GM12878 (cell line): ENCODE measurements around the gene RAB29. TPM values are rescaled to one million over a fixed set of nuclear protein-coding genes. Genes with fewer than 3 reads are reported as not detected.

Experiments used
- ATAC-seq: fragments of 200-7000 bp; cut with Tn5 transposase; 3 replicates; pipeline ENCODE4 v1.9.1; 2020; ENCODE audit warnings: mild to moderate bottlenecking, moderate library complexity
- BruUV-seq: library from RNA; stranded (reverse); fragments of 400-500 nt; replicated peaks from 2 replicates; lab custom pipeline; 2021; lab: Mats Ljungman, UMichigan
- CTCF ChIA-PET: fragments of 300-600 bp; sonication (Branson Sonifier 250); formaldehyde crosslinking; extraction: SDS; loops from one replicate; lab custom pipeline; 2021; ENCODE audit warnings: inconsistent platforms; lab: Yijun Ruan, JAX
- POLR2A ChIA-PET: fragments of 350-600 bp; formaldehyde crosslinking; extraction: SDS; loops from one replicate; lab custom pipeline; 2021; ENCODE audit warnings: inconsistent platforms; lab: Charles Lee
- RAD21 ChIA-PET: fragments of 300-600 bp; sonication (Branson Sonifier 250); formaldehyde crosslinking; loops from one replicate; lab custom pipeline; 2023; ENCODE audit warnings: antibody characterized with exemption; ENCODE audit not compliant: unreplicated experiment; lab: Charles Lee
- SMC1A ChIA-PET: fragments of 300-600 bp; sonication (Branson Sonifier 250); formaldehyde crosslinking; loops from one replicate; lab custom pipeline; 2023; ENCODE audit not compliant: unreplicated experiment, uncharacterized antibody; lab: Charles Lee
- DNase-seq: peaks from one replicate; pipeline ENCODE4 v3.0.0-alpha.2; 2011; ENCODE audit warnings: low read depth, low spot score
- FAIRE-seq: peaks from 3 replicates; lab custom pipeline; 2011; peaks lifted over from hg19 to GRCh38; lab: Jason Lieb, UNC
- H2AFZ ChIP-seq: 2 replicates; pipeline ENCODE4 v1.6.0; 2011; ENCODE audit warnings: low read depth, low read length, control low read depth; ENCODE audit not compliant: control insufficient read depth
- H3K27ac ChIP-seq: 2 replicates; pipeline ENCODE4 v1.5.1; 2011; ENCODE audit warnings: control low read depth; ENCODE audit not compliant: control insufficient read depth, insufficient read depth
- H3K27me3 ChIP-seq, 2 experiments: replicated peaks in 1 of 2; 2 replicates each; pipeline versions ENCODE4 v1.6.0 to v1.6.1; 2011; ENCODE audit warnings: low read length in 1 of 2; ENCODE audit not compliant: control insufficient read depth in 2 of 2, insufficient read depth in 2 of 2
- H3K36me3 ChIP-seq, 2 experiments: 2 replicates each; pipeline ENCODE4 v1.5.1; 2011; ENCODE audit warnings: low read length in 1 of 2; ENCODE audit not compliant: control insufficient read depth in 2 of 2, insufficient read depth in 2 of 2
- H3K4me1 ChIP-seq: 2 replicates; pipeline ENCODE4 v1.6.1; 2011; ENCODE audit warnings: mild to moderate bottlenecking, low read length, moderate library complexity, mixed read lengths; ENCODE audit not compliant: control insufficient read depth, insufficient read depth
- H3K4me2 ChIP-seq: 2 replicates; pipeline ENCODE4 v1.6.0; 2011; ENCODE audit warnings: control low read depth; ENCODE audit not compliant: control insufficient read depth, insufficient read depth
- H3K4me3 ChIP-seq: fragments of 200-600 bp; sonication (generic); 2 replicates; pipeline ENCODE4 v1.5.1; 2016
- H3K79me2 ChIP-seq: 2 replicates; pipeline ENCODE4 v1.6.0; 2011; ENCODE audit warnings: low read length; ENCODE audit not compliant: control insufficient read depth, insufficient read depth
- H3K9ac ChIP-seq: 2 replicates; pipeline ENCODE4 v1.8.0; 2011; ENCODE audit warnings: low read length, control low read depth, mixed read lengths; ENCODE audit not compliant: control insufficient read depth, insufficient read depth
- H3K9me3 ChIP-seq: replicated peaks from 3 replicates; pipeline ENCODE4 v1.5.1; 2011; ENCODE audit warnings: mild to moderate bottlenecking, low read length; ENCODE audit not compliant: control insufficient read depth, insufficient read depth
- H4K20me1 ChIP-seq: 2 replicates; pipeline ENCODE4 v1.6.0; 2011; ENCODE audit not compliant: control insufficient read depth, insufficient read depth
- CEBPZ ChIP-seq: fragments of 150-350 bp; IDR thresholded peaks from 2 replicates; pipeline ENCODE4 v1.6.1; 2016; ENCODE audit warnings: low read depth, low read length
- ESRRA ChIP-seq: IDR thresholded peaks from 2 replicates; pipeline ENCODE4 v1.6.1; 2012; ENCODE audit warnings: mild to moderate bottlenecking, low read length, improper control_type of control experiment
- HCFC1 ChIP-seq: fragments of 150-350 bp; IDR thresholded peaks from 2 replicates; pipeline ENCODE4 v1.6.1; 2014; ENCODE audit warnings: low read length
- MYC ChIP-seq: IDR thresholded peaks from 2 replicates; pipeline ENCODE4 v1.6.1; 2011; ENCODE audit warnings: mild to moderate bottlenecking, low read length, moderate library complexity, inconsistent platforms; ENCODE audit not compliant: insufficient read depth, insufficient replicate concordance, insufficient read length, severe bottlenecking
- NR2F1 ChIP-seq: fragments of 450-650 bp; conservative IDR thresholded peaks from 2 replicates; pipeline ENCODE4 v1.6.1; 2017; ENCODE audit warnings: mild to moderate bottlenecking
- PAX5 ChIP-seq: IDR thresholded peaks from 2 replicates; pipeline ENCODE4 v1.6.1; 2011; ENCODE audit warnings: low read depth, low read length, borderline replicate concordance
- RB1 ChIP-seq: fragments of 450-650 bp; formaldehyde crosslinking; IDR thresholded peaks from 2 replicates; pipeline ENCODE4 v1.6.1; 2017; ENCODE audit warnings: mild to moderate bottlenecking, borderline replicate concordance
- SPI1 ChIP-seq: IDR thresholded peaks from 2 replicates; pipeline ENCODE4 v1.6.1; 2011; ENCODE audit warnings: low read depth, mild to moderate bottlenecking, low read length, moderate library complexity, borderline replicate concordance; ENCODE audit not compliant: insufficient read depth
- WGBS: methylation state at CpG from one replicate; pipeline ENCODE4 v1.1.6; 2016; ENCODE audit warnings: low lambda C conversion rate; ENCODE audit not compliant: insufficient replicate concordance, insufficient coverage; ENCODE audit errors: missing lambda C conversion rate; 5-methylcytosine and 5-hydroxymethylcytosine counted together
- in situ Hi-C: fragments of 300-500 bp; cut with MboI; formaldehyde crosslinking; loops from 9 replicates; pipeline ENCODE4 v1.14.3; 2018; ENCODE audit warnings: mixed read lengths
- intact Hi-C: fragments of 100-400 bp; cut with micrococcal nuclease; formaldehyde crosslinking; loops from one replicate; pipeline ENCODE4 v1.14.2; 2022; ENCODE audit not compliant: unreplicated experiment
- polyA plus RNA-seq, 11 experiments: library from polyadenylated mRNA; depleted of rRNA in 4 of 11; unstranded in 6 of 11; stranded (reverse) in 5 of 11; fragments of >200 nt; fragmentation: Nextera tagmentation in 4 of 11; fragmentation: Illumina TruSeq in 1 of 11; extraction: Ambion mirVana in 4 of 11; extraction: Trizol in 1 of 11; gene quantifications; 1 replicate in 1 of 11; 2 replicates in 10 of 11; pipeline versions ENCODE4 v1.2.1 to v1.2.3, GENCODE V29; 2011 to 2016; ENCODE audit warnings: inconsistent platforms in 2 of 11, missing spikeins in 2 of 11, low read depth in 1 of 11
- total RNA-seq, 4 experiments: library from RNA; depleted of rRNA in 3 of 4; stranded (reverse); fragments of >200 nt in 3 of 4; fragmentation: Illumina TruSeq in 1 of 4; extraction: Trizol in 1 of 4; gene quantifications; 2 replicates each; pipeline versions ENCODE4 v1.2.1 to v1.2.3, GENCODE V29; 2013 to 2021

The RAB29 gene
- total and polyA plus RNA-seq, 10 of the 15 experiments (the other 5 are each of a cell fraction or from before 2014, with no cell fraction given): 11.7 to 74.5 (median 15.0) TPM

GRCh38 chr1:205798577-205798976 is 23.3 kb upstream of the RAB29 start:
- BruUV-seq: no TSS peak
- no peaks in the 10 kb centered on the region for H3K36me3 ChIP-seq
- ChIA-PET SMC1A (interaction anchor here (1.0 kb wide), 1 partner anchor 178 kb away, joined by 3 read pairs; no protein-coding TSS in a partner anchor), RAD21 (no interaction called here), POLR2A (no interaction called here), CTCF (interaction anchor here (14.2 kb wide), 1 partner anchor 180 kb away, joined by 222 read pairs; no protein-coding TSS in a partner anchor)
- no peak for ATAC-seq
- H2AFZ ChIP-seq: no peak overlapping the region
- intact Hi-C loops (no loop called here), in situ Hi-C loops (no loop called here)
- no peak overlapping the region for H3K9ac ChIP-seq
- H3K4me1 ChIP-seq: peaks cover 7% of the 10 kb centered on the region
- no peaks in the 10 kb centered on the region for H3K27me3 ChIP-seq
- H3K79me2 ChIP-seq: no peaks in the 10 kb centered on the region
- H3K27ac ChIP-seq: no peak overlapping the region
- no peak overlapping the region for H3K4me3 ChIP-seq
- 50% methylated on average over 5 of the region's 5 CpGs for WGBS
- no peak overlapping the region for H3K4me2 ChIP-seq
- no peak for FAIRE-seq
- H4K20me1 ChIP-seq: no peaks in the 10 kb centered on the region
- no peaks in the 10 kb centered on the region for H3K9me3 ChIP-seq
- no peak for TF ChIP-seq RB1
- no peak for TF ChIP-seq PAX5
- no peak for TF ChIP-seq MYC
- TF ChIP-seq ESRRA: no peak
- no peak for TF ChIP-seq SPI1
- no peak for TF ChIP-seq CEBPZ
- TF ChIP-seq HCFC1: no peak
- TF ChIP-seq NR2F1: no peak
- DNase-seq: no peak
